Measurements from ENCODE around the gene MAGEB1.

DNA sequence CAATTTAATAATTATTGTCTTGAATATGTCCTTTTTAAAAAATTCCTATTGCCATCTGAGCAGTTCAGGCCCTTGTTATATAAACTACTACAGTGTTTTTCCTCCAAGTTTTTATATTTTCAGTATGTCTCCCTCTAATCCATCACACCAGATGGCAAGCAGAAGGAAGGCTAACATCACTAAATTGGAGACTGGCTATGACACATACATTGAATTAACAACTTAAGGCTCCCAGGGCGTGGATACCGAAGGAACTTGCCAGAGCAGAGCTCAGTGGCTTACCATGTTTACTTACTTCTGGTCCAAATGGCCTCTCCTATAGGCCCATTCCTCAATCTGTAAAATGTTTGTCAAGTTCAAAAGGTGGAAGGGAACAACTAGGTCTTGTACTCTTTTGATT is 13.0 kb downstream of the MAGEB1 start:
- TF ChIP-seq, protein P1, sequence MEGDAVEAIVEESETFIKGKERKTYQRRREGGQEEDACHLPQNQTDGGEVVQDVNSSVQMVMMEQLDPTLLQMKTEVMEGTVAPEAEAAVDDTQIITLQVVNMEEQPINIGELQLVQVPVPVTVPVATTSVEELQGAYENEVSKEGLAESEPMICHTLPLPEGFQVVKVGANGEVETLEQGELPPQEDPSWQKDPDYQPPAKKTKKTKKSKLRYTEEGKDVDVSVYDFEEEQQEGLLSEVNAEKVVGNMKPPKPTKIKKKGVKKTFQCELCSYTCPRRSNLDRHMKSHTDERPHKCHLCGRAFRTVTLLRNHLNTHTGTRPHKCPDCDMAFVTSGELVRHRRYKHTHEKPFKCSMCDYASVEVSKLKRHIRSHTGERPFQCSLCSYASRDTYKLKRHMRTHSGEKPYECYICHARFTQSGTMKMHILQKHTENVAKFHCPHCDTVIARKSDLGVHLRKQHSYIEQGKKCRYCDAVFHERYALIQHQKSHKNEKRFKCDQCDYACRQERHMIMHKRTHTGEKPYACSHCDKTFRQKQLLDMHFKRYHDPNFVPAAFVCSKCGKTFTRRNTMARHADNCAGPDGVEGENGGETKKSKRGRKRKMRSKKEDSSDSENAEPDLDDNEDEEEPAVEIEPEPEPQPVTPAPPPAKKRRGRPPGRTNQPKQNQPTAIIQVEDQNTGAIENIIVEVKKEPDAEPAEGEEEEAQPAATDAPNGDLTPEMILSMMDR (IDR thresholded peaks at IDR 0.05; ENCODE audit: insufficient read depth, low read length) = no peak
- no peak for TF ChIP-seq POLR2AphosphoS5 (IDR thresholded peaks at IDR 0.05; ENCODE audit: low read depth)
- no peak for TF ChIP-seq GABPA (IDR thresholded peaks at IDR 0.05; ENCODE audit: low read depth)
